IMR-90 (cell line): ENCODE measurements around the gene TEAD2. TPM values are rescaled to one million over a fixed set of nuclear protein-coding genes. Genes with fewer than 3 reads are reported as not detected.

Source experiments
- ATAC-seq: fragments of 200-7000 bp; cut with Tn5 transposase; 2 replicates; pipeline ENCODE4 v1.9.1; 2020; ENCODE audit warnings: low read depth, mild to moderate bottlenecking, moderate library complexity
- BruUV-seq: library from RNA; stranded (reverse); fragments of 400-500 nt; replicated peaks from 2 replicates; lab custom pipeline; 2021; lab: Mats Ljungman, UMichigan
- CTCF ChIA-PET: fragments of 300-600 bp; formaldehyde crosslinking; extraction: SDS; loops from one replicate; lab custom pipeline; 2021; ENCODE audit warnings: antibody characterized with exemption; lab: Yijun Ruan, JAX
- POLR2A ChIA-PET: fragments of 300-600 bp; sonication (Branson Sonifier 250); formaldehyde crosslinking; loops from one replicate; lab custom pipeline; 2022; ENCODE audit warnings: antibody characterized with exemption; ENCODE audit not compliant: unreplicated experiment; lab: Charles Lee
- DNase-seq: peaks from one replicate; pipeline ENCODE4 v3.0.0; 2013
- H2AFZ ChIP-seq: replicated peaks from 2 replicates; pipeline ENCODE3; 2013; ENCODE audit warnings: low read length, mild to moderate bottlenecking; ENCODE audit not compliant: poor library complexity
- H2AK5ac ChIP-seq: 2 replicates; pipeline ENCODE4 v1.6.1; 2013; ENCODE audit warnings: low read depth, low read length, inconsistent platforms
- H2AK9ac ChIP-seq: replicated peaks from 2 replicates; pipeline ENCODE3; 2013; ENCODE audit warnings: mild to moderate bottlenecking, low read depth, low read length, moderate library complexity; ENCODE audit not compliant: poor library complexity
- H2BK120ac ChIP-seq: 2 replicates; pipeline ENCODE4 v1.6.1; 2013; ENCODE audit warnings: low read depth, low read length, inconsistent platforms
- H2BK15ac ChIP-seq: 3 replicates; pipeline ENCODE4 v1.6.1; 2013; ENCODE audit warnings: low read depth, low read length, inconsistent platforms
- H2BK20ac ChIP-seq: 2 replicates; pipeline ENCODE4 v1.6.1; 2013; ENCODE audit warnings: low read depth, mild to moderate bottlenecking, inconsistent platforms, low read length, moderate library complexity
- H2BK5ac ChIP-seq: 2 replicates; pipeline ENCODE4 v1.6.1; 2013; ENCODE audit warnings: mild to moderate bottlenecking, low read depth, low read length, inconsistent platforms; ENCODE audit not compliant: poor library complexity, severe bottlenecking
- H3K14ac ChIP-seq: replicated peaks from 2 replicates; pipeline ENCODE4 v1.6.1; 2013; ENCODE audit warnings: low read depth, low read length, inconsistent platforms
- H3K18ac ChIP-seq: 2 replicates; pipeline ENCODE4 v1.6.1; 2013; ENCODE audit warnings: low read depth, low read length, control low read depth
- H3K23ac ChIP-seq: 2 replicates; pipeline ENCODE4 v1.6.1; 2013; ENCODE audit warnings: low read depth, low read length, inconsistent platforms
- H3K27ac ChIP-seq: 2 replicates; pipeline ENCODE4 v1.5.1; 2013; ENCODE audit warnings: mild to moderate bottlenecking, control low read depth, low read length; ENCODE audit not compliant: insufficient read depth
- H3K27me3 ChIP-seq: 2 replicates; pipeline ENCODE4 v1.6.1; 2013; ENCODE audit warnings: low read length; ENCODE audit not compliant: control insufficient read depth, insufficient read depth
- H3K36me3 ChIP-seq: 2 replicates; pipeline ENCODE4 v1.6.1; 2013; ENCODE audit warnings: low read length, mixed read lengths; ENCODE audit not compliant: control insufficient read depth, insufficient read depth
- H3K4ac ChIP-seq: 2 replicates; pipeline ENCODE4 v1.6.1; 2013; ENCODE audit warnings: low read depth, low read length, inconsistent platforms
- H3K4me1 ChIP-seq: 2 replicates; pipeline ENCODE4 v1.6.1; 2013; ENCODE audit warnings: low read length, mixed read lengths; ENCODE audit not compliant: control insufficient read depth, insufficient read depth
- H3K4me2 ChIP-seq: 2 replicates; pipeline ENCODE4 v1.6.1; 2013; ENCODE audit warnings: low read depth, mild to moderate bottlenecking, control low read depth, low read length, moderate library complexity
- H3K4me3 ChIP-seq: 2 replicates; pipeline ENCODE4 v1.5.1; 2013; ENCODE audit warnings: low read depth, mild to moderate bottlenecking, control low read depth, low read length, moderate library complexity; ENCODE audit not compliant: insufficient read depth
- H3K56ac ChIP-seq: 2 replicates; pipeline ENCODE4 v1.6.1; 2013; ENCODE audit warnings: low read length, inconsistent platforms; ENCODE audit not compliant: insufficient read depth; ENCODE audit errors: extremely low read depth
- H3K79me1 ChIP-seq, 2 experiments: 2 replicates each; pipeline ENCODE4 v1.6.1; 2013; ENCODE audit warnings: low read length in 2 of 2, inconsistent platforms in 1 of 2, low read depth in 1 of 2
- H3K9ac ChIP-seq: 2 replicates; pipeline ENCODE4 v1.6.1; 2013; ENCODE audit warnings: low read depth, low read length, control low read depth
- H3K9me1 ChIP-seq: 2 replicates; pipeline ENCODE4 v1.6.1; 2013; ENCODE audit warnings: low read length, inconsistent platforms; ENCODE audit not compliant: insufficient read depth
- H3K9me3 ChIP-seq: 2 replicates; pipeline ENCODE4 v1.6.1; 2013; ENCODE audit warnings: low read length; ENCODE audit not compliant: control insufficient read depth, insufficient read depth
- H4K20me1 ChIP-seq: 2 replicates; pipeline ENCODE4 v1.6.1; 2013; ENCODE audit warnings: low read length, inconsistent platforms; ENCODE audit not compliant: insufficient read depth
- H4K5ac ChIP-seq: 2 replicates; pipeline ENCODE4 v1.6.1; 2013; ENCODE audit warnings: mild to moderate bottlenecking, low read depth, low read length, control low read depth
- H4K8ac ChIP-seq, 2 experiments: 2 replicates each; pipeline ENCODE4 v1.6.1; 2013; ENCODE audit warnings: low read depth in 2 of 2, low read length in 2 of 2, control low read depth in 1 of 2, inconsistent platforms in 1 of 2
- H4K91ac ChIP-seq: 2 replicates; pipeline ENCODE4 v1.6.1; 2013; ENCODE audit warnings: low read depth, low read length, inconsistent platforms; ENCODE audit not compliant: insufficient read depth
- BHLHE40 ChIP-seq: fragments of 150-350 bp; IDR thresholded peaks from 2 replicates; pipeline ENCODE4 v1.6.1; 2016; ENCODE audit warnings: mild to moderate bottlenecking, low read depth, low read length
- CEBPB ChIP-seq: IDR thresholded peaks from 2 replicates; pipeline ENCODE4 v1.6.1; 2012; ENCODE audit warnings: low read depth, low read length, improper control_type of control experiment
- CHD1 ChIP-seq: IDR thresholded peaks from 2 replicates; pipeline ENCODE4 v1.6.1; 2012; ENCODE audit warnings: low read depth, low read length, improper control_type of control experiment
- FOS ChIP-seq: fragments of 150-350 bp; IDR thresholded peaks from 2 replicates; pipeline ENCODE4 v1.6.1; 2016; ENCODE audit warnings: low read depth, low read length
- MAFK ChIP-seq: IDR thresholded peaks from 2 replicates; pipeline ENCODE4 v1.6.1; 2012; ENCODE audit warnings: low read depth, low read length, improper control_type of control experiment
- MAZ ChIP-seq: IDR thresholded peaks from 2 replicates; pipeline ENCODE4 v1.6.1; 2012; ENCODE audit warnings: low read depth, mild to moderate bottlenecking, low read length, improper control_type of control experiment, moderate library complexity, borderline replicate concordance
- MXI1 ChIP-seq: IDR thresholded peaks from 2 replicates; pipeline ENCODE4 v1.6.1; 2012; ENCODE audit warnings: low read depth, mild to moderate bottlenecking, low read length, moderate library complexity, borderline replicate concordance
- NFE2L2 ChIP-seq: fragments of 150-350 bp; IDR thresholded peaks from 2 replicates; pipeline ENCODE4 v1.6.1; 2016; ENCODE audit warnings: low read depth, mild to moderate bottlenecking, low read length
- POLR2A ChIP-seq: IDR thresholded peaks from 2 replicates; pipeline ENCODE4 v1.6.1; 2012; ENCODE audit warnings: mild to moderate bottlenecking, low read depth, low read length
- RAD21 ChIP-seq: IDR thresholded peaks from 2 replicates; pipeline ENCODE4 v1.6.1; 2012; ENCODE audit warnings: low read length, improper control_type of control experiment
- RCOR1 ChIP-seq: IDR thresholded peaks from 2 replicates; pipeline ENCODE4 v1.6.1; 2012; ENCODE audit warnings: mild to moderate bottlenecking, low read length, improper control_type of control experiment; ENCODE audit not compliant: insufficient replicate concordance
- RFX5 ChIP-seq: IDR thresholded peaks from 2 replicates; pipeline ENCODE4 v1.8.0; 2012; ENCODE audit warnings: low read depth, mild to moderate bottlenecking, low read length, moderate library complexity
- SMC3 ChIP-seq: fragments of 150-350 bp; IDR thresholded peaks from 2 replicates; pipeline ENCODE4 v1.6.1; 2016; ENCODE audit warnings: low read depth, mild to moderate bottlenecking, antibody characterized with exemption, low read length, moderate library complexity
- WGBS, 2 experiments: methylation state at CpG; one replicate each; pipeline versions ENCODE4 v1.1.5 to v1.1.7; 2013; ENCODE audit warnings: missing lambda C conversion rate in 2 of 2; ENCODE audit not compliant: insufficient read length in 1 of 2; ENCODE audit errors: extremely low coverage in 2 of 2; 5-methylcytosine and 5-hydroxymethylcytosine counted together
- dilution Hi-C: fragments of 300-500 bp; cut with HindIII; formaldehyde crosslinking; loops from one replicate; pipeline ENCODE4 v1.14.3; 2018; ENCODE audit warnings: low sequenced_read_pairs; ENCODE audit not compliant: unreplicated experiment
- in situ Hi-C: fragments of 300-500 bp; cut with MboI; formaldehyde crosslinking; loops from 3 replicates; pipeline ENCODE4 v1.14.3; 2019; ENCODE audit warnings: low sequenced_read_pairs, inconsistent platforms, mixed read lengths
- intact Hi-C: fragments of 100-400 bp; cut with micrococcal nuclease; formaldehyde crosslinking; loops from 2 replicates; pipeline ENCODE4 v1.10.0; 2022
- polyA plus RNA-seq, 3 experiments: library from polyadenylated mRNA; depleted of rRNA; stranded (reverse); fragments of >200 nt; gene quantifications; 2 replicates each; pipeline ENCODE4 v1.2.3, GENCODE V29; 2012; ENCODE audit warnings: low replicate concordance in 1 of 3
- total RNA-seq: library from RNA; depleted of rRNA; stranded (reverse); fragments of >200 nt; gene quantifications from 2 replicates; pipeline ENCODE4 v1.2.3, GENCODE V29; 2012
- TF ChIP-seq, protein P1 (sequence below): fragments of 150-350 bp; IDR thresholded peaks from 2 replicates; pipeline ENCODE4 v1.6.1; 2017; ENCODE audit warnings: mild to moderate bottlenecking, antibody characterized with exemption, low read length, low read depth
- TF ChIP-seq, protein P2 (sequence below): fragments of 150-350 bp; IDR thresholded peaks from 2 replicates; pipeline ENCODE4 v1.6.1; 2016; ENCODE audit warnings: low read depth, mild to moderate bottlenecking, low read length, moderate library complexity, borderline replicate concordance
- TF ChIP-seq, protein P3 (sequence below): conservative IDR thresholded peaks from 2 replicates; pipeline ENCODE4 v1.5.1; 2012; ENCODE audit warnings: mild to moderate bottlenecking, low read depth, low read length, improper control_type of control experiment

The TEAD2 gene
- total and polyA plus RNA-seq, 2 of the 4 experiments (the other 2 are of a cell fraction): 30.8 to 33.6 TPM

DNA sequence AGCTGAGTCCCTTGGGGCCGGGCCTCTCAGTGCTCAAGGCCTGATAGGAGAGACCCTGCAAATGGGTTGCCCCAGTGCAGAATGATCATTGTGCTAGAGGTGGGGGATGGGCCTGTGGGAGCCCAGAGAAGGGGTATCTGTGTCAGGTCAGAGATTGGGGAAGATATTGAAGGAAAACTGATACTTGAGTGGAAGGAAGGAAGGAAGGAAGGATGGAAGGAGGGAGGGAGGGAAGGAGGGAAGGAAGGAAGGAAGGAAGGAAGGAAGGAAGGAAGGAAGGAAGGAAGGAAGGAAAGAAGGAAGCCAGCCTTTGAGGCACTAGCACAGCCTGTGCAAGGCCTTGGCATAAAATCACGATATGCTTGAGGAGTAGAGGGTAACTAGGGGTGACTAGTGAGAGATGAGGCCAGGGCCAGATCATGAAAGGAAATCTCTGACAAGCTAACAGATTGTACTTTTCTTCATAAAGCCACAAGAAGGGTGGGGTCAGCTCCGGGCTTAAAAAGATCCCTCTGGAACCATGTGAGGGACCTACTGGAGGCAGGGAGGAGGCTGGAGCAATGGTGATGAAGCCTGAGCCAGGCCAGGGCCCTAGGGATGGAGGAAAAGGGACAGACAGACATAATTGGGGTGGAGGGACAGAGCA lies 49.6 kb upstream of the TEAD2 start:
- 46% methylated on average over 2 of the region's 3 CpGs; no CpG with 5 or more reads in 1 of the 2 experiments for WGBS, 2 experiments
- no peak overlapping the region for H3K4ac ChIP-seq
- no peak overlapping the region for H2BK5ac ChIP-seq
- no peaks in the 10 kb centered on the region for H3K79me1 ChIP-seq
- no peaks in the 10 kb centered on the region for H3K9me3 ChIP-seq
- H3K18ac ChIP-seq: no peak overlapping the region
- H3K9me1 ChIP-seq: no peaks in the 10 kb centered on the region
- H3K4me2 ChIP-seq: no peak overlapping the region
- no peak for DNase-seq
- no peak overlapping the region for H3K4me3 ChIP-seq
- H3K9ac ChIP-seq: no peak overlapping the region
- intact Hi-C loops: no loop called here
- no peak overlapping the region for H2BK120ac ChIP-seq
- no TSS peak for BruUV-seq
- H3K23ac ChIP-seq: no peak overlapping the region
- no peak overlapping the region for H4K91ac ChIP-seq
- H3K56ac ChIP-seq: no peak overlapping the region
- H3K4me1 ChIP-seq: no peaks in the 10 kb centered on the region
- no peak overlapping the region for H2BK15ac ChIP-seq
- no peak overlapping the region for H2AFZ ChIP-seq
- H2AK5ac ChIP-seq: no peak overlapping the region
- no peak overlapping the region for H2BK20ac ChIP-seq
- no peak overlapping the region for H3K14ac ChIP-seq
- no peak overlapping the region for H2AK9ac ChIP-seq
- H4K5ac ChIP-seq: no peak overlapping the region
- POLR2A ChIA-PET: no interaction called here
- peaks cover 58% of the 10 kb centered on the region for H3K27me3 ChIP-seq
- no peaks in the 10 kb centered on the region for H3K36me3 ChIP-seq
- H3K27ac ChIP-seq: no peak overlapping the region
- in situ Hi-C loops: no loop called here
- no peaks in the 10 kb centered on the region for H4K20me1 ChIP-seq
- dilution Hi-C loops: no loop called here
- H4K8ac ChIP-seq: no peak overlapping the region
- TF ChIP-seq RAD21 (no peak), CEBPB (no peak), FOS (no peak), MAZ (no peak), CHD1 (no peak), RCOR1 (no peak), POLR2A (no peak), SMC3 (no peak), MAFK (no peak), NFE2L2 (no peak), MXI1 (no peak), RFX5 (no peak), BHLHE40 (no peak)
- TF ChIP-seq, protein P1, sequence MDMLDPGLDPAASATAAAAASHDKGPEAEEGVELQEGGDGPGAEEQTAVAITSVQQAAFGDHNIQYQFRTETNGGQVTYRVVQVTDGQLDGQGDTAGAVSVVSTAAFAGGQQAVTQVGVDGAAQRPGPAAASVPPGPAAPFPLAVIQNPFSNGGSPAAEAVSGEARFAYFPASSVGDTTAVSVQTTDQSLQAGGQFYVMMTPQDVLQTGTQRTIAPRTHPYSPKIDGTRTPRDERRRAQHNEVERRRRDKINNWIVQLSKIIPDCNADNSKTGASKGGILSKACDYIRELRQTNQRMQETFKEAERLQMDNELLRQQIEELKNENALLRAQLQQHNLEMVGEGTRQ: no peak
- TF ChIP-seq, protein P2, sequence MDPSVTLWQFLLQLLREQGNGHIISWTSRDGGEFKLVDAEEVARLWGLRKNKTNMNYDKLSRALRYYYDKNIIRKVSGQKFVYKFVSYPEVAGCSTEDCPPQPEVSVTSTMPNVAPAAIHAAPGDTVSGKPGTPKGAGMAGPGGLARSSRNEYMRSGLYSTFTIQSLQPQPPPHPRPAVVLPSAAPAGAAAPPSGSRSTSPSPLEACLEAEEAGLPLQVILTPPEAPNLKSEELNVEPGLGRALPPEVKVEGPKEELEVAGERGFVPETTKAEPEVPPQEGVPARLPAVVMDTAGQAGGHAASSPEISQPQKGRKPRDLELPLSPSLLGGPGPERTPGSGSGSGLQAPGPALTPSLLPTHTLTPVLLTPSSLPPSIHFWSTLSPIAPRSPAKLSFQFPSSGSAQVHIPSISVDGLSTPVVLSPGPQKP: no peak
- TF ChIP-seq, protein P3, sequence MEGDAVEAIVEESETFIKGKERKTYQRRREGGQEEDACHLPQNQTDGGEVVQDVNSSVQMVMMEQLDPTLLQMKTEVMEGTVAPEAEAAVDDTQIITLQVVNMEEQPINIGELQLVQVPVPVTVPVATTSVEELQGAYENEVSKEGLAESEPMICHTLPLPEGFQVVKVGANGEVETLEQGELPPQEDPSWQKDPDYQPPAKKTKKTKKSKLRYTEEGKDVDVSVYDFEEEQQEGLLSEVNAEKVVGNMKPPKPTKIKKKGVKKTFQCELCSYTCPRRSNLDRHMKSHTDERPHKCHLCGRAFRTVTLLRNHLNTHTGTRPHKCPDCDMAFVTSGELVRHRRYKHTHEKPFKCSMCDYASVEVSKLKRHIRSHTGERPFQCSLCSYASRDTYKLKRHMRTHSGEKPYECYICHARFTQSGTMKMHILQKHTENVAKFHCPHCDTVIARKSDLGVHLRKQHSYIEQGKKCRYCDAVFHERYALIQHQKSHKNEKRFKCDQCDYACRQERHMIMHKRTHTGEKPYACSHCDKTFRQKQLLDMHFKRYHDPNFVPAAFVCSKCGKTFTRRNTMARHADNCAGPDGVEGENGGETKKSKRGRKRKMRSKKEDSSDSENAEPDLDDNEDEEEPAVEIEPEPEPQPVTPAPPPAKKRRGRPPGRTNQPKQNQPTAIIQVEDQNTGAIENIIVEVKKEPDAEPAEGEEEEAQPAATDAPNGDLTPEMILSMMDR: no peak
- CTCF ChIA-PET: no interaction called here
- no peak for ATAC-seq
